HG02623 (cell line): Measurements from ENCODE around the gene KANSL1L.
A peak's percentile ranks its signal among the peaks of the same experiment; 100 is the strongest.
"Not testable (repeated sequence)": the region's sequence is repeated elsewhere in the genome, so short reads cannot be mapped to it uniquely, and the experiment has no call there.

Source experiments
- ATAC-seq: cut with Tn5 transposase; IDR thresholded peaks from one replicate; pipeline ENCODE4 v1.9.1; 2021; ENCODE audit warnings: moderate library complexity; ENCODE audit not compliant: unreplicated experiment

Gene KANSL1L, protein sequence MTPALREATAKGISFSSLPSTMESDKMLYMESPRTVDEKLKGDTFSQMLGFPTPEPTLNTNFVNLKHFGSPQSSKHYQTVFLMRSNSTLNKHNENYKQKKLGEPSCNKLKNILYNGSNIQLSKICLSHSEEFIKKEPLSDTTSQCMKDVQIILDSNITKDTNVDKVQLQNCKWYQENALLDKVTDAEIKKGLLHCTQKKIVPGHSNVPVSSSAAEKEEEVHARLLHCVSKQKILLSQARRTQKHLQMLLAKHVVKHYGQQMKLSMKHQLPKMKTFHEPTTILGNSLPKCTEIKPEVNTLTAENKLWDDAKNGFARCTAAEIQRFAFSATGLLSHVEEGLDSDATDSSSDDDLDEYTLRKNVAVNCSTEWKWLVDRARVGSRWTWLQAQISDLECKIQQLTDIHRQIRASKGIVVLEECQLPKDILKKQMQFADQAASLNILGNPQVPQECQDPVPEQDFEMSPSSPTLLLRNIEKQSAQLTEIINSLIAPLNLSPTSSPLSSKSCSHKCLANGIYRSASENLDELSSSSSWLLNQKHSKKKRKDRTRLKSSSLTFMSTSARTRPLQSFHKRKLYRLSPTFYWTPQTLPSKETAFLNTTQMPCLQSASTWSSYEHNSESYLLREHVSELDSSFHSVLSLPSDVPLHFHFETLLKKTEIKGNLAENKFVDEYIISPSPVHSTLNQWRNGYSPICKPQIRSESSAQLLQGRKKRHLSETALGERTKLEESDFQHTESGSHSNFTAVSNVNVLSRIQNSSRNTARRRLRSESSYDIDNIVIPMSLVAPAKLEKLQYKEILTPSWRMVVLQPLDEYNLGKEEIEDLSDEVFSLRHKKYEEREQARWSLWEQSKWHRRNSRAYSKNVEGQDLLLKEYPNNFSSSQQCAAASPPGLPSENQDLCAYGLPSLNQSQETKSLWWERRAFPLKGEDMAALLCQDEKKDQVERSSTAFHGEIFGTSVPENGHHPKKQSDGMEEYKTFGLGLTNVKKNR

GRCh38 chr2:210171309-210172218 lies at the start of gene KANSL1L:
Gene KANSL1L (minus strand): TSS chr2:210171409. CDS start chr2:210154582, 16,827 bp downstream.
- peak; percentile 65 for ATAC-seq

- no peak for ATAC-seq
Observed at GRCh38 chr2:210215120-210215519, 43.9 kb upstream of the KANSL1L start.

GRCh38 chr2:210210185-210210584 lies 39.0 kb upstream of the KANSL1L start:
- no peak for ATAC-seq

- ATAC-seq = no peak
Observed at GRCh38 chr2:210207929-210208328, 36.7 kb upstream of the KANSL1L start.

GRCh38 chr2:210203558-210203957 lies 32.3 kb upstream of the KANSL1L start:
- ATAC-seq = no peak

DNA sequence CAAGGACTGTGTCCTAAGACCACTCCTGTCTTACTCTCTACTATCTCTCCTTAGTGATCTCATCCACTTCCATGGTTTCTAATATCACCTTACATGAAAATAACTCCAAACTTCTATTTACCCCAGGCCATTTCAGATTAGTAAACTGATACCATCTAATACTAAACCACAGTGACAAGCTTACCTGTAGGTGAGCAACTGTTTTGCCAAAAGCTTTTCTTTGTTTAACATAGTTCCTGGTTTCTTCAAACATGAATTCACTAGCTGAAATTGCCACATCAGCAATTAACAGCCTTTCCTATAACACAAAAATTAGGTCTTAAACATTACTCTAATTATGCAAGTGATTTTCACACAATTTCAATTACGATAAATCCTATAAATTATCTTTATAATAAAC lies 31.9 kb upstream of the KANSL1L start:
- ATAC-seq = no peak

DNA sequence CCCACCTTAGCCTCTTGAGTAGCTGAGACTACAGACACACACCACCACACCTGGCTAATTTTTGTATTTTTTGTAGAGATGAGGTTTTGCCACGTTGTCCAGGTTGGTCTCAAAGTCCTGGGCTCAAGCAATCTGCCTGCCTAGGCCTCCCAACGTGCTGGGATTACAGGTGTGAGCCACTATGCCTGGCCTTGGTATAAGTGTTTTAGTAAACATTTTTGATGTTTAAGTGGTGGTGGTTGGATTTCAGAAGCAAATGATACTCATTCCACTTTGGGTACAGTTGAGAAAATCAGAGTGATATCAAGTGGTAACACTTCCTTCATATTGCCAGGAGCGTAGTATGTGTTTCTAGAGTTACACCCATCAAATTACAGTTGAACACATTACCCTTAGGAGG lies 28.6 kb upstream of the KANSL1L start:
- ATAC-seq = no peak

- no peak for ATAC-seq
Observed at GRCh38 chr2:210199186-210199765, 28.1 kb upstream of the KANSL1L start.

- no peak for ATAC-seq
Observed at GRCh38 chr2:210198326-210198725, 27.1 kb upstream of the KANSL1L start.

DNA sequence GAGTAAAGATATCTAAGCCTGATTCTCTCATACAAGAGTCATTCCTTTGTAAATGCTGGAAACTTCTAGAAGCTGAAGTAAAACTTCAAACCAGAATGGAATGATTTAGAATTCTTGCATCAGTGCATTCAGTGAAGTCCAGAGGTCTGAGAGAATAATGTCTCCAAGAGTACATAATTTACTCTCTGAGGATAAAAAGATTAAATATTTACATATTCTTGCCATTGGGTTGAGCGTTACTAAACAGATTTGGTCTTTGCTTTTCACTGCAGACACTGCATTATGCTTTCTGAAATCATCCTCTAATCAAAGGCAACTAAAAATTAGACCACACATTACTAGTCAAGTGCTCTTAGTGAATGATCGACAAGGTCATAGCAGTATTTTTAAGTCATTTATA lies 26.5 kb upstream of the KANSL1L start:
- ATAC-seq = no peak

GRCh38 chr2:210195101-210195852 lies 24.1 kb upstream of the KANSL1L start:
- ATAC-seq = no peak

DNA sequence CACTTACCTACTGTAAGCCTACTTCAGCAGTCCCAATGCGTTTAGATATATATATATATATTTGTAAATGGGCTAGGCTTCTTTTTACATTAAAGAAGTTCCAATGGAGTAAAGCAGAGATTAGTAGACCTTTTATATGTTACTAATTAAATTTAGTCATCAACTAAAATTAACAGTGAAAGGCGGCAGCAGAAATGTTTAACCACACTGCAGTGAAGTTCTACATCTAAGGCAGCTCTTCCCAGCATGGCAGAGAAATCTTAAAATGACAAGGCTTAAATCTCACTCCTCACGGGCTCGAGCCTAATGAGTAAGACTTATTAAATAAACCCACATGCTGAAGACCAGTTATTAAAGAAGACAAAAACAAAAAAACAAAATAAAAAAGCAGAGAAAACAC lies 19.1 kb upstream of the KANSL1L start:
- ATAC-seq = no peak

DNA sequence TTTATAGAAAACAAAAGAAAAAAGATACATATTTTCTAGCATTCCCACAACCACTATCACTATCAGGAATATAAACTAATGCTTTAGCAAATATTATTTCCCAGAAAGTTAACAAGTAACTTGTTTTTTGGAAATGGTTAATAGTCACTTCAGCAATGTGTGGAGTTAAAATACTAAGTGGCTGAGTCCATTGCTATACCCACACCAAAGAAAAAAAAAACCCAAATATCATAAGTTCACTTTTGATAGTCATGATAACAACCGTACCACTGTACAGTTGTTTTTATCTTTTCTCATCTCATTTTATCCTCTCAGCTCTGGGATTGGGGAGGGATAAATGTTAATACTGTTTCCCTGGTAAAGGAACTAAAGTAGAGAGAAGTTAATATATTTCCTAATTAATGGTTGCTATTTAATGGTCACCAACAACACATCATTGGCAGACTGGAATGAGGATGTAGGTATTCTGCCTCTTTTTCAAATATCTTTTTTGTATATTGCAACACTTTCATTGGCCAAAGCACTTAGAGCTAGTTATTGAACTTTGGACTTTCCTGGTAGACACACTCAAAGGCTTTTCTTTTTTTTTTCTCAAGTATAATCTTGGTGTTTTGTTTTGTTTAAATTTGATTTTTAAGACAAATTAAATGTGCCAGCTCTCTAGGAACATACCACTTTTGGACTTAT lies 18.4 kb upstream of the KANSL1L start:
- no peak for ATAC-seq

DNA sequence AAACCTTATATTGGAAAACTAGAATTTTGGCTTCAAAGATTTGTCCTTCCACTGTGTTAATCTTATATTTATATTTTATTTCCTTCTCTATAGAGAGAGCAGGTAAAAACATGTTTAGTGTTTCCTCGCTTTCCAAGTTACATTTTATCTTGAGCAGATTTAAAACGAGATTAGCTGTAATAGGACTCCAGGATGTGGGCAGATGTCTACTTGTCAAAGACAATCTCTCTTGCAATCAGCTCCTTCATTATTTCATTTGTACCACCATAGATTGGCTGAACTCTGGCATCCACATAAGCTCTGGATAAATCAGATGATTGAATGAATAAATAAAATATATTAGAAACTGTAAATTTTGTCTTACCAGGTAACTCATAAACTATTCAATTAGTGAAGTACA lies 17.5 kb upstream of the KANSL1L start:
- no peak for ATAC-seq

GRCh38 chr2:210188190-210188589 lies 17.0 kb upstream of the KANSL1L start:
- no peak for ATAC-seq

DNA sequence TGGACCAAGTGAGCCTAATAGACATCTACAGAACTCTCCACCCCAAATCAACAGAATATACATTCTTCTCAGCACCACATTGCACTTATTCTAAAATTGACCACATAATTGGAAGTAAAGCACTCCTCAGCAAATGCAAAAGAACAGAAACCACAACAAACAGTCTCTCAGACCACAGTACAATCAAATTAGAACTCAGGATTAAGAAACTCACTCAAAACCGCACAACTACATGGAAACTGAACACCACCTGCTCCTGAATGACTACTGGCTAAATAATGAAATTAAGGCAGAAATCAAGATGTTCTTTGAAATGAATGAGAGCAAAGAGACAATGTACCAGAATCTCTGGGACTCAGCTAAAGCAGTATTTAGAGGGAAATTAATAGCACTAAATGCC lies 12.7 kb upstream of the KANSL1L start:
- ATAC-seq = not testable (repeated sequence)

DNA sequence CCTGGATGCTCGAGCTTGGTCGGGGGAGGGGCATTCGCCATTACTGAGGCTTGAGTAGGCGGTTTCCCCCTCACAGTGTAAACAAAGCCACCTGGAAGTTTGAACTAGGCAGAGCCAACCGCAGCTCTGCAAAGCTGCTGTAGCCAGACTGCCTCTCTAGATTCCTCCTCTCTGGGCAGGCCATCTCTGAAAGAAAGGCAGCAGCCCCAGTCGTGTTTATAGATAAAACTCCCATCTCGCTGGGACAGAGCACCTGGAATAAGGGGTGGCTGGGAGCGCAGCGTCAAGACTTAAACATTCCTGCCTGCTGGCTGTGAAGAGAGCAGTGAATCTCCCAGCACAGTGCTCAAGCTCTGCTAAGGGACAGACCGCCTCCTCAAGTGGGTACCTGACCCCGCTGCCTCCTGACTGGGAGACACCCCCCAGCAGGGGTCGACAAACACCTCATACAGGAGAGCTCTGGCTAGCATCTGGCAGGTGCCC lies 10.4 kb upstream of the KANSL1L start:
- not testable (repeated sequence) for ATAC-seq

DNA sequence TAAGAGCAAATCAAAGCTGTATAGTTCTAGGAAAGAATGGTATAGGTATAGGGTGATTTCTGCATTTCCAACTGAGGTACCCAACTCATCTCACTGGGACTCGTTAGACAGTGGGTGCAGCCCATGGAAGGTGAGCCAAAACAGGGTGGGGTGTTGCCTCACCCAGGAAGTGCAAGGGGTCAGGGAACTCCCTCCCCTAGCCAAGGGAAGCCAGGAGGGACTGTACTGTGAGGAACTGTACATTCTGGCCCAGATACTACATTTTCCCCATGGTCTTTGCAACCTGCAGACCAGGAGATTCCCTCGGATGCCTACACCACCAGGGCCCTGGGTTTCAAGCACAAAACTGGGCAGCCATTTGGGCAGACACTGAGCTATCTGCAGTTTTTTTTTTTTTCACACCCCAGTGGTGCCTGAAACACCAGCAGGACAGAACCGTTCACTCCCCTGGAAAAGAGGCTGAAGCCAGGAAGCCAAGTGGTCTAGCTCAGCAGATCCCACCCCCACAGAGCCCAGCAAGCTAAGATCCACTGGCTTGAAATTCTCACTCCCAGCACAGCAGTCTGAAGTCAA lies 9.9 kb upstream of the KANSL1L start:
- ATAC-seq = not testable (repeated sequence)

DNA sequence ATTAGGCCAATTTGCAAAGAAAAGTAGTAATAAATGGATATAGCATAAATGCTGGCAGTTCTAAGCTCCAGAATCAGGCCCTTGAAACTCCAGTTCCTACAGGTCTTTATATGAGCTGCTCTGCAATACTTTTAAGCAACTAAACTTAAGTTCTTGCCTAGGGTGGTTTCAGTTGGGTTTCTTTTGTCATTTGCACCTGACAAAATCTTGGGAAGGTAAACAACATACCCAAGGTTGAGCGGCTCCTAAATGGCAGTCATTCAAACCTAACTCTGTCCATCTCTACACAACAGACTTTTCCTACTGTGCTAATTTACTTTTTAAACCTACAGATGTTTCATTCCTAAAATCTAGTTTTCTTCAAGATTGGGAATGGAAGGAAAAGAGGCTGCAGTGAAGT lies 9.3 kb upstream of the KANSL1L start:
- no peak for ATAC-seq
